Measurements from ENCODE around the gene PHLDB2. TPM values are rescaled to one million over a fixed set of nuclear protein-coding genes. Genes with fewer than 3 reads are reported as not detected.

The PHLDB2 gene
- total RNA-seq, 1 experiment from 2014 or later = 13.2 TPM

DNA sequence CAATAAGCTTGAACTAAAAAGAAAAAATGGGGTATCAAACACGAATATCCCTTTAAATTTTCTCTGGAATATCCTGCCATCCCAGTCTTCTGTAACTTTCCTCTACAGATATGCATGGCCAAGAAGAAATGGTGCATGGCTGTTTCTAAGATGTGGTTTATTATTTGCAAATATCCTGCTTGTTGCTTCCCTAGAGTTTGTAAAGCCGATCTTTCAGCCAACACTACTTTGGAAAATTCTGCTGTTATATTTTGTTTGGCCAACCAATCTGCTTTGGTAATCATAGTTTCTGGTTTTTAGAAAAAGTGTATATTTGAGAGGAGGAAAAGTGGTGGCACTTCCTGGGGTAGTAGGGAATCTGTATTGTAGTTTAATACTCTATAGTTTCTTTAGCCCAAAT is 13.9 kb downstream of the PHLDB2 start:
- no peak overlapping the region for H3K4me2 ChIP-seq (ENCODE audit: insufficient read depth, insufficient read length, low read length)

More for the DNA sequence above, 13.9 kb downstream of the PHLDB2 start:
- H2BK12ac ChIP-seq (ENCODE audit: insufficient read length, low read depth, low read length) = no peak overlapping the region
- H3K9me3 ChIP-seq (ENCODE audit: control insufficient read depth, low read depth, low read length) = no peaks in the 10 kb centered on the region
- H3K27me3 Mint-ChIP-seq (ENCODE audit: low read depth) = no peaks in the 10 kb centered on the region
- H3K4me3 Mint-ChIP-seq = no peak overlapping the region
- H3K36me3 Mint-ChIP-seq (ENCODE audit: insufficient read depth in 1 of 3, low read depth in 3 of 3) = peaks cover 0 to 11% (median 0%) of the 10 kb centered on the region in 3 experiments; a peak in 3 of 7 replicates
- no peak overlapping the region for H3K23ac ChIP-seq (ENCODE audit: insufficient read length, low read depth, low read length)
- no peak for DNase-seq
- H2BK120ac ChIP-seq (ENCODE audit: low read depth, low read length, poor library complexity, severe bottlenecking) = no peak overlapping the region
- H3K4me1 ChIP-seq (ENCODE audit: insufficient read depth, low read length) = peaks cover 3% of the 10 kb centered on the region; the same call in 1 of the 2 replicates
- no peaks in the 10 kb centered on the region for H3K27me3 ChIP-seq (ENCODE audit: insufficient read depth, low read length)
- no peaks in the 10 kb centered on the region for H3K23me2 ChIP-seq (ENCODE audit: insufficient read length, low read depth, low read length, poor library complexity, severe bottlenecking)
- no peak overlapping the region; a peak in 1 of 7 replicates for H3K27ac Mint-ChIP-seq
- no peak overlapping the region for H3K9ac ChIP-seq (ENCODE audit: extremely low read depth, insufficient read length, low read length)
- no peak overlapping the region for H2BK5ac ChIP-seq (ENCODE audit: insufficient read length, low read length)
- no peak overlapping the region for H3T11ph ChIP-seq (ENCODE audit: low read length)
- no peaks in the 10 kb centered on the region for H3K79me1 ChIP-seq (ENCODE audit: insufficient read depth, low read depth, low read length, poor library complexity, severe bottlenecking)
- peaks cover 34% of the 10 kb centered on the region in 2 experiments for H3K4me1 Mint-ChIP-seq
- H4K8ac ChIP-seq (replicated peaks; ENCODE audit: insufficient read length, low read depth, low read length) = no peak overlapping the region
- TF ChIP-seq, protein P1, sequence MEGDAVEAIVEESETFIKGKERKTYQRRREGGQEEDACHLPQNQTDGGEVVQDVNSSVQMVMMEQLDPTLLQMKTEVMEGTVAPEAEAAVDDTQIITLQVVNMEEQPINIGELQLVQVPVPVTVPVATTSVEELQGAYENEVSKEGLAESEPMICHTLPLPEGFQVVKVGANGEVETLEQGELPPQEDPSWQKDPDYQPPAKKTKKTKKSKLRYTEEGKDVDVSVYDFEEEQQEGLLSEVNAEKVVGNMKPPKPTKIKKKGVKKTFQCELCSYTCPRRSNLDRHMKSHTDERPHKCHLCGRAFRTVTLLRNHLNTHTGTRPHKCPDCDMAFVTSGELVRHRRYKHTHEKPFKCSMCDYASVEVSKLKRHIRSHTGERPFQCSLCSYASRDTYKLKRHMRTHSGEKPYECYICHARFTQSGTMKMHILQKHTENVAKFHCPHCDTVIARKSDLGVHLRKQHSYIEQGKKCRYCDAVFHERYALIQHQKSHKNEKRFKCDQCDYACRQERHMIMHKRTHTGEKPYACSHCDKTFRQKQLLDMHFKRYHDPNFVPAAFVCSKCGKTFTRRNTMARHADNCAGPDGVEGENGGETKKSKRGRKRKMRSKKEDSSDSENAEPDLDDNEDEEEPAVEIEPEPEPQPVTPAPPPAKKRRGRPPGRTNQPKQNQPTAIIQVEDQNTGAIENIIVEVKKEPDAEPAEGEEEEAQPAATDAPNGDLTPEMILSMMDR (conservative IDR thresholded peaks at IDR 0.05) = no peak
- H4K5ac ChIP-seq (ENCODE audit: insufficient read length, low read depth, low read length) = no peak overlapping the region
- H3K4ac ChIP-seq (ENCODE audit: low read depth, low read length) = no peak overlapping the region
- H3K18ac ChIP-seq (ENCODE audit: insufficient read length, low read depth, low read length) = no peak overlapping the region
- H4K20me1 ChIP-seq (ENCODE audit: control insufficient read depth, insufficient read depth, insufficient read length) = no peaks in the 10 kb centered on the region
- H2AFZ ChIP-seq (ENCODE audit: low read length) = no peak overlapping the region
- H3K79me2 ChIP-seq (ENCODE audit: insufficient read depth, low read length) = no peaks in the 10 kb centered on the region
- H3K14ac ChIP-seq (ENCODE audit: insufficient read depth, low read length) = no peak overlapping the region
- H2BK20ac ChIP-seq (ENCODE audit: low read depth, low read length, poor library complexity, severe bottlenecking) = no peak overlapping the region
- H3K9me3 Mint-ChIP-seq = peaks cover 0 to 7% of the 10 kb centered on the region in 2 experiments; a peak in 2 of 5 replicates
- H2BK15ac ChIP-seq (ENCODE audit: low read depth, low read length) = no peak overlapping the region
- H2AK5ac ChIP-seq (ENCODE audit: insufficient read length, low read length) = no peak overlapping the region
- no peak overlapping the region for H3K56ac ChIP-seq (ENCODE audit: insufficient read length, low read depth, low read length)
- no peak overlapping the region for H4K91ac ChIP-seq (ENCODE audit: insufficient read length, low read depth, low read length)
- WGBS (ENCODE audit: extremely low coverage, insufficient read length, low lambda C conversion rate) = no CpG with 5 or more reads among the region's 2 CpGs
- H3K27ac ChIP-seq (ENCODE audit: insufficient read length, low read depth, low read length) = no peak overlapping the region

Measured in H9 (cell line).